DOHH2 (cell line): ENCODE measurements around the gene SMLR1.

Experiments used
- EZH2phosphoT487 ChIP-seq: fragments of 200-600 bp; sonication (generic); IDR thresholded peaks from 2 replicates; pipeline ENCODE4 v1.6.1; 2017; ENCODE audit warnings: borderline replicate concordance, mild to moderate bottlenecking, antibody characterized with exemption, low read length, moderate library complexity, mixed read lengths
- TF ChIP-seq, protein P1 (sequence below): fragments of 200-600 bp; sonication (generic); IDR thresholded peaks from one replicate; pipeline ENCODE4 v1.5.1; 2014; ENCODE audit warnings: antibody characterized with exemption, mild to moderate bottlenecking, low read depth, low read length; ENCODE audit not compliant: poor library complexity, severe bottlenecking

DNA sequence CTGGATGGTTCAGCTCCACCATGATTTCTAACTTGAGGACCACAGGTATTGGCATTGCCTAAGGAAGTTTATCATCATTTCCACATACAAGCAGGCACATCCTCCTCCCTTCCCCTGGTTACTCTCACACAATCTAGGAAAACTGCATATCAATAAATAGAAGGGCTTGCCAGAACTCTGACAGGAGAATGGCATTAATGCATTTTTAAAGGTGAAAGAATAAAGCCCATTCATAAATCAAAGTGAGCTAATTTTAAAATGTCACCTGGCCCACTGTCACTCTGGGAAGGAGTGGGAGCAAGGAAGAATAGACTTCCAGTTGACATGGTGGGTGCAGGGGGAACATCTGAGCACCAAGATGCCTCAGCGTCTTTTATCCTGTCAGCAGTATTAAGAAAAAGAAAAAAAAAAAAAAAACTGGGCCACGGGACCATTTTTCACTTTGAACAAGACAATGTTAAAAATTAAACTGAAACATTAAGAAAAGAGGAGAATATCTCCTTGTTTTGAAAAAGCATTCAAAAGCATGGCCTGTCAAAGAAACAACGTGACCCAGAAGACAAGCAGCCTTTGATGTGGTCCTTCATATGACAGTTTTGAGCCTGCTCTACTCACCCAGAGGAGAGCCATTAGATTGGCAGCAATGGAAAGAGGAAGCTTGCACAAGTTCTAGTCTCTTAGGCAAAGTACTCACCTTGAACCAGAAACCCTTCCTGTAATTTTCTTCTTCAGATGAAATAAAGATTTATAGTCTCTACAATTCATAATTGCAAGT lies 39.3 kb upstream of the SMLR1 start:
- TF ChIP-seq, protein P1, sequence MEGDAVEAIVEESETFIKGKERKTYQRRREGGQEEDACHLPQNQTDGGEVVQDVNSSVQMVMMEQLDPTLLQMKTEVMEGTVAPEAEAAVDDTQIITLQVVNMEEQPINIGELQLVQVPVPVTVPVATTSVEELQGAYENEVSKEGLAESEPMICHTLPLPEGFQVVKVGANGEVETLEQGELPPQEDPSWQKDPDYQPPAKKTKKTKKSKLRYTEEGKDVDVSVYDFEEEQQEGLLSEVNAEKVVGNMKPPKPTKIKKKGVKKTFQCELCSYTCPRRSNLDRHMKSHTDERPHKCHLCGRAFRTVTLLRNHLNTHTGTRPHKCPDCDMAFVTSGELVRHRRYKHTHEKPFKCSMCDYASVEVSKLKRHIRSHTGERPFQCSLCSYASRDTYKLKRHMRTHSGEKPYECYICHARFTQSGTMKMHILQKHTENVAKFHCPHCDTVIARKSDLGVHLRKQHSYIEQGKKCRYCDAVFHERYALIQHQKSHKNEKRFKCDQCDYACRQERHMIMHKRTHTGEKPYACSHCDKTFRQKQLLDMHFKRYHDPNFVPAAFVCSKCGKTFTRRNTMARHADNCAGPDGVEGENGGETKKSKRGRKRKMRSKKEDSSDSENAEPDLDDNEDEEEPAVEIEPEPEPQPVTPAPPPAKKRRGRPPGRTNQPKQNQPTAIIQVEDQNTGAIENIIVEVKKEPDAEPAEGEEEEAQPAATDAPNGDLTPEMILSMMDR = no peak
- no peak for TF ChIP-seq EZH2phosphoT487
